HG02759 (cell line): ENCODE measurements around the gene USP6NL.
A peak's percentile ranks its signal among the peaks of the same experiment; 100 is the strongest.

Experiments used
- ATAC-seq: cut with Tn5 transposase; IDR thresholded peaks from one replicate; pipeline ENCODE4 v1.9.1; 2021; ENCODE audit warnings: mild to moderate bottlenecking, moderate library complexity; ENCODE audit not compliant: unreplicated experiment

Gene USP6NL

DNA sequence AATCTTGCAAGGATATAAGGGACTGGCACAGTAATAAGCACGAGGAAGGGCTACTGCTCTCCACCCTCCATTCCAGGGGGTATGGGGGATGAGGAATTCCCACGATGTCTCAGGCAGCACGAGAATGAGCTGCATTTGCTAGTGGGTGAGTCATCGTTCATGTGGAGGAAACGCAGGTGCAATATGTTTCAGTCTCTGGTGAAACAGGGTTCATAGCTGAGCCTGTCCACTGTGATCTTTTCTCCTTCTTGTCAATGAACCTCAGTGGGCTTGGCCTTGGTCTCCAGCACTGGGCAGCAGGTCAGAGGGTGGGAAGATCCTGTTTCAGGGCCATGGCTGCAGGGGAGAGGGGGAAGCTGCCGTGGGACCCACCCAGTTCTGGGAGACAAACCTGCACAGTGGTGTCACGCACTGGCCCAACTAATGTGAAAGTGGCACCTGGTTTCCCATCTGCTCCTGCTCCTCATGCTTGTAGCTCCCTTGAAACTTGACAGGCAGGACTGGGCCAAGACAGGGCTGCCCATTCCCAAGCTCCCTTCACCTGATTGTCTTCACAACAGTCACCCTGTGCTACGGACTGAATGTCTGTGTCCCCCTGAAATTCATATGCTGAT is 181.9 kb downstream of the USP6NL start:
- ATAC-seq = no peak

- ATAC-seq = no peak
Measured at GRCh38 chr10:11425676-11426075, 185.8 kb downstream of the USP6NL start.

GRCh38 chr10:11425296-11425610 is 186.2 kb downstream of the USP6NL start:
- ATAC-seq = no peak

GRCh38 chr10:11424456-11425295 is 186.8 kb downstream of the USP6NL start:
- ATAC-seq = peak; percentile 50

GRCh38 chr10:11416974-11417373 is 194.5 kb downstream of the USP6NL start:
- ATAC-seq = no peak

GRCh38 chr10:11415095-11415494 is 196.4 kb downstream of the USP6NL start:
- no peak for ATAC-seq

DNA sequence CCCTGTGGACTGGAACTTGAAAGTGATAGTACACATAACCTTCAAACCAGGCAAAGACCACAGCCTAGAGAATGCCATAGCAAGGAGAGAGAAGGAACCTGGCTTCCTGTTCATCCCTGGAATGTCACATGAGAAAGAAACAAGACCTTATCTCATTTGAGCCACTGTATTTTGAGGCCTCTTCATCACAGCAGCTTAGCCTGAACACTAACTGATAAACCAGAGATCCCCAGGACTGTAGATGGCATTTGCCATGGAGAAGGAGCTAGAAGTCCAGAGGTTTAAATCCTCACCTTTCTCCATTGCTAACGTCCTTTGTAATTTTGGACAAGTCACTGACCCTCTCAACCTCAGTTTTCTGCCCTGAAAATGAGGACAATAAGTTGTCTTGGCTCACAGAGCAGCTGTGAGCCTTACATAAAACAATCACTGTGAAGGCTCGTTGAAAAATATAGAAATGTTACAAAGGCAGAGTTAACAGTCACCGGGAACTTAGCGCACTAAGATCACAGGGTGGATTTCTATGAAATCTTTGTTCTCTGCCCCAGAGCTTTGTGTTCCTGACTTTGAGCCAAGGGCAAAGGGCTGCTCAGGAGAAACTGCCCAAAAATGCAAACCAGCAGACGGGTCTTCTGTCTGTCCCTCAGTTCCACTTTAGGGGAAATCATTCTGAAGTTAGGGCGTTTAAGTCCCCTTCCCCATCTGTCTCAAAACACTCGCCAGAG is 197.0 kb downstream of the USP6NL start:
- ATAC-seq = no peak

GRCh38 chr10:11411926-11412545 is 199.4 kb downstream of the USP6NL start:
- no peak for ATAC-seq

- ATAC-seq = no peak
Measured at GRCh38 chr10:11409357-11409756, 202.1 kb downstream of the USP6NL start.

- ATAC-seq = no peak
Measured at GRCh38 chr10:11407939-11408338, 203.5 kb downstream of the USP6NL start.

DNA sequence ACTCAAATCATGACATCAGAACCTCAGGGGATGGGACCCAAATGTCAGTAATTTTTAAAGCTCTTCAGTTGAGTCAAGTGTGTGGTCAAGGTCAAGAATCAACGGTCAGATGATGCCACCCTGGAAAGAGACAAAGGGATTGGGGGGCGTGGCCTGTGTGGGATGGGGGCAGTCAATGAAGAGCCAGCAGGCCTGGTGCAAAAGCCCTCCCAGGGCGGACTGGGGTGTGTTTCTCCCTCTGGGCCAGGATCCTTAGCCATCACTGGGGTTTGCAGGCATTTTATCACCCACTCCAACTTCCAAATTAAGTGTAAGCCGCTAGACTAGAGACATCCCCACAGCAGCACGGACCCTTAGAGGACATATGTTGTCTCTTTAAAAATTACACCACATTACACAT is 204.7 kb downstream of the USP6NL start:
- no peak for ATAC-seq

DNA sequence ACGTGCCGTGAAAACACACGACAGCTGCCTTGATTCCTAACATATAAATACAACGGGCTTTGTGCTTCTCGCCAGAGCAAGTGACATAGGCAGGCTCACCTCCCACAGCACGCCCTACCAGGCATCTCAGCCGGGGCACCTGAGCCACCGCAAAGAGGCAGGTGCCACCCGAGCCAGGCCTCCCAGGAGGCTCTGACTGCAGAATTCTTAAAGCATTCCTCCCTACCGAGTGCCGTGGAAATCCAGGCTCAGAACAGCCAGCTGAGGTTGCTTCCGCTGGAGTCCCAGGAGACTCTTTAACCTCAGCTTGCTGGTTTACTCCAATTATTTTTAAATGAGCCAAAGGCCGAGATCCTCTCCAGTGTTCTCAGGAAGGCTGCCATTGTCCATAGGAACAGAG is 206.5 kb downstream of the USP6NL start:
- no peak for ATAC-seq
